T-helper 2 cell treated with Interferon-gamma antibody and Interleukin-4, amounts not matched to agents 100 ng/mL and 5 ng/mL, for 36 hours (primary cell): Measurements from ENCODE around the gene CCDC192. TPM values are rescaled to one million over a fixed set of nuclear protein-coding genes. Genes with fewer than 3 reads are reported as not detected.

Source experiments
- intact Hi-C: fragments of 100-400 bp; cut with micrococcal nuclease; formaldehyde crosslinking; loops from one replicate; pipeline ENCODE4 v1.15.1; 2023
- total RNA-seq: library from RNA; stranded (reverse); gene quantifications from 2 replicates; pipeline ENCODE4 v1.2.3, GENCODE V29; 2022

The CCDC192 gene
- total RNA-seq, 1 donor from 2014 or later: not detected

DNA sequence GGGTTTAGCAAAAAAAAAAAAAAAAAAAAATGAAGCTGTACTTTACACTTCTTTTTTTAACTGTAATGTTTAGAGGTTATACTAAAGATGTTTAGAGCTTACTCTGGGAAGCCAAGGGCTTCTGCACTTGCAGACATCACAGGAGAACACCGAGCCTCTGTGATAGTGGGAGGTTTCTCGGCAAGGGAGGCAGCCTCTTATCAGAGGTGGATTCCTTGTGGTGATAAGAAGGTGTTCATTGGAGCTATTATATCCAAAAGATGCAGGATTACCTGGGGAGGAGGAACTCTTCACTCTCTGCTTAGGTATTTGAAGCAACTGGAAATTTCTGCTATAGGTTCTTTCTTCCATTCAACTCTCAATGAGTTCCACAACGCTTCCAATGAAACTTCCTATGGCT, 209.2 kb downstream of the CCDC192 start:
- intact Hi-C loops: loop anchor here (10.0 kb wide), 1 partner anchor 172 kb away; the partner anchor contains the start of gene SLC12A2

DNA sequence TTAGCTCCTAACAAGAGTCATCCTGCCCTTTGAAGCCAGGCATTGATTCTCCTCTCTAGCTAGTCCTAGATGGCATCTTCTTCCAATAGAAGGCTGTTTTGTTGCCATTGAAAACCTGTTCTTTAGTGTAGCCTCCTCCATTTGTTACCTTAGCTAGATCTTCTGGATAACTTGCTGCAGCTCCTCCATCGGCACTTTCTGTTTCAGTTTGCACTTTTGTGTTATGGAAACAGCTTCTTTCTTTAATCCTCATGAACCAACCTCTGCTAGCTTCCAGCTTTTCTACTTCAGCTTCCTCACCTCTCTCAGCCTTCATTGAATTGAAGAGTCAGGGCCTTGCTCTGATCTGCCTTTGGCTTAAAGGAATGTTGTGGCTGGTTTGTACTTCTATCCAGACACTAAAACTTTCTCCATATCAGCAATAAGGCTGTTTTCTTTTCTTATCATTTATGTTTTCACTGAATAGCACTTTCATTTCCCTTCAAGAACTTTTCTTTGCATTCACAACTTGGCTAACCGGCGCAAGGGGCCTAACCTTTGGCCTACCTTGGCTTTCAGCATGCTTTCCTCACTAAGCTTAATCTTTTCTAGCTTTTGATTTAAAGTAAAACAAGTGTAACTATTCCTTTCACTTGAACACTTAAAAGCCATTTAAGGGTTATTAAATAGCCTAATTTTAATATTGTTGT, 213.8 kb downstream of the CCDC192 start:
- intact Hi-C loops: loop anchor here (10.0 kb wide), 1 partner anchor 168 kb away; the partner anchor contains the start of gene SLC12A2

- intact Hi-C loops: loop anchor here (10.0 kb wide), 1 partner anchor 166 kb away; the partner anchor contains the start of gene SLC12A2
These were observed 216.0 kb downstream of the CCDC192 start for GRCh38 chr5:127919006-127919796.

- intact Hi-C loops: loop anchor here (10.0 kb wide), 1 partner anchor 165 kb away; the partner anchor contains the start of gene SLC12A2
These were observed 216.6 kb downstream of the CCDC192 start for GRCh38 chr5:127919818-127920217.

DNA sequence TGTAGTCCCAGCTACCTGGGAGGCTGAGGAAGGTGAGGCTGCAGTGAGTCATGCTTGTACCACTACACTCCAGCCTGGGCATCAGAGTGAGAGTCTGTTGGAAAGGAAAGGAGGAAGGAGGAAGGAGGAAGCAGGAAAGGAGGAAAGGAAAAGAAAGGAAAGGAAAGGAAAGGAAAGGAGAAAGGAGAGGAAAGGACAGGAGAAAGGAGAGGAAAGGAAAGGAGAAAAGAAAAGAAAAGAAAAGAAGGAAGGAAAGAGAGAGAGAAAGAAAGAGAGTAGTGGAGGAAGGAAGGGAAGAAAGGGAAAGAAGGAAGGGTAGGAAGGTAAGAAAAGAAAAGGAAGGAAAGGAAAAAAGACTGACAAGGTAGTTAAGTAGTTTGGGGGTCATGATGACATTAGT, 217.7 kb downstream of the CCDC192 start:
- intact Hi-C loops: no loop called here

- intact Hi-C loops: no loop called here
These were observed 219.4 kb downstream of the CCDC192 start for GRCh38 chr5:127922603-127923002.

DNA sequence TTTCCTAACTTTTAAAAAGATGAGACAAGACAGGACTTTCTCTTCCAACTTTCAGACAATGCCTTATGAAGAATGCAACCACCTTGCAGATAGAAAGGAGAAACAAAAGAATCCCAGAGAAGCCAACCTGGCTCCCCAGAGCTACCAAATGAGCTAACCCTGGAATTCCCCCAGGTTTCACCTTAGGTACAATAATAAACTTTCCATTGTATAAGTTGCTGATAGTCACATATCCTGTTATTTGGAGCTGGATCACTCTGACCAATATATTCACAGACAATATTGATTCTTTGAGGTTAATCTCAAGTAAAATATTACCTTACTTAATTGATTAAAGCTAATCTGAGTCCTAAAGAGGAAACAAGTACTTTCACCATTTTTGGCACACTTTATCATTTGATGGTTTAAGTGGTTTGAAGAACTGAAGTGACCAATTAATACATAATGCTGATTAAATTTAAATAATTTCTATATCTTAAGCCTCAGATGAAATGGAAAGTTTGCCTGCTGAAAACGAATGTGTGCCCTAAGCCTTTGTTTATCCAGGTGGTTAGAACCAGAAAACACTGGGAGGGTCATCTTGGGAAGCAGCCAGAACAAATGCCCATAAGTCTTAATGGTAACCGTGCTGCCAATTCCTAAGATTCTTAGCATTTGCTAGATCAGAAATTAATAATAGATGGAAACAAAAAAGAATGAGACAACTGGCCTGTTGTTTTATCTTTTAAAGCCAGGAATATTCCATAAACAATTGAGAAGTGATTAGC, 220.8 kb downstream of the CCDC192 start:
- intact Hi-C loops: no loop called here

DNA sequence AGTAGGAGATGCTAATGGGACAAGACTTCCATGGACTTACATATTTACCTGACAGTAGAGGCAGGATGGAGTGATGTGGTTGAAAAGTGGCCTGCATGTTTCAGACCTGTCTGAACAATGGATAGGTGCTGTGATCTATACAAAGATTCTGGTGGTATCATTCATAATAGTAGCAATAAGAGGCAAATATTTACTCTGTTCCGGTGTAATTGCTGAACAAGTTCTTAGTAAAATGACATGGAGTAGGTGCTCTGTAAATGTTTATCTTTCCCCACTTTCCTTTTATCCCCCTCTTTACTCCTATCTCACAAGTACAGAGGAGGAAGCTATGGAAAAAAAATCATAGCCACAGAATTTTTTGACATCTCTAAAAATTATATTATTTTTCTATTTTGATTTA, 221.4 kb downstream of the CCDC192 start:
- intact Hi-C loops: no loop called here

GRCh38 chr5:127925916-127926315, 222.7 kb downstream of the CCDC192 start:
- intact Hi-C loops: no loop called here

DNA sequence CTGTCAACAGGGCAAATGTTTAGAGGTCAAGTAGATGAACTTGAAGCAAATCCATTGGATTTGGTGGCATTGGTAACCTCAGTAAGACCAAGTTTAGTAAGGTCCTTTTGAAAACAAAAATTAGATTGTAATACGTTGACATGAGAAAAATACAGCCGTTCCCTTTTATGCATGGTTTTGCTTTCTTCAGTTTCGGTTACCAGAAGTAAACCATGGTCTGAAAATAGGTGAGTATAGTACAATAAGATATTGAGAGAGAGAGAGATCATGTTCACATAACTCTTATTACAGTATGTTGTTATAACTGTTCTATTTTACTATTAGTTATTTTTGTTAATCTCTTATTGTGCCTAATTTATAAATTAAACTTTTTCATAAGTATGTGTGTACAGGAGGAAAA, 223.8 kb downstream of the CCDC192 start:
- intact Hi-C loops: no loop called here

DNA sequence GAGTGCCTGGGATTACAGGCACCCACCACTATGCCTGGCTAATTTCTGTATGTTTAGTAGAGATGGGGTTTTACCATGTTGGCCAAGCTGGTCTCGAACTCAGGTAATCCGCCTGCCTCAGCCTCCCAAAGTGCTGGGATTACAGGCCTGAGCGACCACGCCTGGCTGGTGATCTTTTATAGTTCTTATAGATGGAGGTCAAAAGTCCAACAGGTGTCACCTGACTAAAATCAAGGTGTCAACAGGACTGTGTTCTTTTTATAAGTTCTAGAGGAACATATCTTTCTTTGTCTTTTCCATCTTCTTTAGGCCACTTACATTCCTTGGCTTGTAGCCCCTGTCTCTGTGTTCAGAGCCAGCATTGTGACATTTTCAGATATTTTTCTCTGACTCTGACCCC, 224.9 kb downstream of the CCDC192 start:
- intact Hi-C loops: no loop called here

GRCh38 chr5:127930311-127930710, 227.1 kb downstream of the CCDC192 start:
- intact Hi-C loops: no loop called here

GRCh38 chr5:127931396-127931795, 228.2 kb downstream of the CCDC192 start:
- intact Hi-C loops: no loop called here

DNA sequence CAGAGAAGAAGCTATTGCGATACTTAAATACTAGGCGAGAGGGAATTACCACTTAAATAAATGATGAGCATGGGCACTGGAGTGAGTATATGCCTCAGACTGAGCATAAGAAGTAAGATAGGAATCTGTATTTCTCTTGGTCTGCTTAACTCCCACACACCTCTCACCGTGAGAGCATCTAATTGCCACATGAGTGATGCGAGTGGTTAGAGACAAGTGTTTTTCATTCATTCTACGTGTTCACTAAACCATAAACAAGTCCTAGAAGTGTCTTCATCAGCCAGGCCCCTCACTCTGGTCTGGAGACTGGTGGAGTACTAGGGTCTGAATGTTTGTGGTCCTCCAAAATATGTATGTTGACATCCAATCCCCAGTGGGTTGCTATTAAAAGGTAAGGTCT, 230.2 kb downstream of the CCDC192 start:
- intact Hi-C loops: no loop called here

DNA sequence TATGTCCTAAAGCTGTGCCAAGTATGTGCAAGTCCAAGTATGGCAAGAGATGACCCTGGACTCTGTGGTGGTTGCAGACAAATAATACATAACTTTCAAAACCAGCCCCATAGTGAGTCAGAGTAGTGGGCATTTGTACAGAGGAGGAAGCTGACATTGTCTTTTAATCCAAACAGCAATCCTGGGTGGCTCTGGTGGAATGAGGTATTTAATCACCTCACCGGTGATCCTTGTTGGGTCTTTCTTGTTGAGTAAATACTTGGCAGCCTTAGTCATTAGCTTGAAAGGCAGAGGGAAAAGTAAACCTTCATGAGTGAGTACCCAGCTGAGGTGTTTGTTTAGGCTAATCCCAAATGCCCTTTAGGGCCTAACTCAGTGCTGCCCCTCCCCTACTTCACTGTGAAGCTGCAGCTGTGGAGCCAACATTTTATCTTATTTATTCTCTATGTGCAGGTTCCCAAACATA, 231.6 kb downstream of the CCDC192 start:
- intact Hi-C loops: no loop called here

- intact Hi-C loops: no loop called here
These were observed 232.2 kb downstream of the CCDC192 start for GRCh38 chr5:127935398-127935797.

- intact Hi-C loops: no loop called here
These were observed 233.3 kb downstream of the CCDC192 start for GRCh38 chr5:127936439-127936972.

DNA sequence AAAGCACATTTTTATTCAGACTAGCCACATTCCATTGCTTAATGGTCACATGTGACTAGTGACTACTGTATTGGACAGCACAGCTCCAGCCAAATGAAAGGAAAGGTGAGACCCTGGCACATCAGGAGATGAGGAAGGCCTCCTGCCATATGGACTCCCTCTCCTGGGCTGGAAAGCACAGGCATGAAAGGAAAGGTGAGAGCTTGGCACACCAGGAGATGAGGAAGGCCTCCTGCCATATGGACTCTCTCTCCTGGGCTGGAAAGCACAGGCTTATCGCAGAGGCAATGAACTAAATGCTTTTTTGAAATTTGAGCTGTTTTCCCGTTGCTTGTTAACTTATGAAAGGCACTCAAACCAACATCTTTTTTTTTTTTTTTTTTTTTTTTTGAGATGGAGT, 235.6 kb downstream of the CCDC192 start:
- intact Hi-C loops: no loop called here

DNA sequence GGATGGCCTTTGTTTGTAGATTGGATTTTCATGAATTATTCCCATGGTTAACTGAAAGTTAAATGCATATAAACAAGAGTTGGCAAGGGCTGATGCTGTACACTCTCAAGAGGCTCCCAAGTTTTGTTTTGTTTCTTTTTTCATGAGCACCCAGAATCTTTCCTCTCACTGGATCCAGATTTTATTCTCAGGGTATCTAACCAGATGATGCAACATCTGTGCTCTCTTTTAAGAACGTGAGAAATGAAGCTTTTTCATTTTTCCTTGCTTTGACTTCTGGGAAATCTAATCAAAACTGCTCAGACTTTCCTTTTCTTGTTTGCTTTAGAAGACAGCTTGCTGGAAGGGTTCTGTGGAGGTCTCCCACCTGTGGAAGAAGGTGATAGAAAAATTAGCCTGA, 237.7 kb downstream of the CCDC192 start:
- intact Hi-C loops: no loop called here

GRCh38 chr5:127941646-127942045, 238.5 kb downstream of the CCDC192 start:
- intact Hi-C loops: no loop called here
